ENCODE results near the gene SLC22A4.

DNA sequence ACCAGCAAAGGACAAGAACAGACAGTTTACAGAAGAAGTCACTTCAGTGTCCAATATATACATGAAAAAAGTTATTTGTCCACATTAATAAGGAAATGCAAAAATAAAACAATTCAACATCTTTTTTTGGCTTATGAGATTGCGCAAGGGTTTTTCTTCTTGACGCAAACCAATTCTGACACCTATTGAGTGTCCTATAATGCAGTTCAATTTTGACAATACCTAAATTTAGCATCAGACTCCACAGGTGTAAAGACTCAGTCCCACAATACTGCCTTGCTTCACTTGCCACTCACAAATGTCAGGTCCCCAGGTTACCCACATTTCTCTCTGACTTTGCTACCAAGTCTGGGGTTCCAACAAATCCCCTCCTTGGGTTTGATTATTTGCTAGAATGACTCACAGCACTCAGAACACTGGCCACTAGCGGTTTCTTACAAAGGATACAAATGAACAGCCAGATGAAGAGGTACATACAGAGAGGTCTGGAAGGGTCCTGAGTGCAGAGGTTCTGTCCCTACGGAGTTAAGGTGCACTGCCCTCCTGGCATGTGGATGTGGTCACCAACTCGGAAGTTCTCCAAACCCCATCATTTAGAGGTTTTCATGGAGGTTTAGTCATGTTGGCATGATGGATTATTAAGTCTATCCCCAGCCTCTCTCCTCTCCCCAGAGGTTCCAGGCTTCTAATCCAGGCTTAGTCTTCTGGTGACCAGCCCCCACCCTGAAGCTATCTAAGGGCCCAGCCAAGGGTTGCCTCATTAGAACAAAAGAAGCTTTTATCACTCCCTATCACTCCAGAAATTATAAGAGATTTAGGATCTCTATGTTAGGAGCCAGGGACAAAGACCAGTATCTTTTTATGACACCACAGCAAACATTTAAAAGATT, 48.3 kb downstream of the SLC22A4 start:
- TF ChIP-seq ZSCAN20 (CRISPR knock-in tag; IDR thresholded peaks at IDR 0.05) (no peak), CTCF (IDR thresholded peaks at IDR 0.05) (no peak), NFE2L2 (conservative IDR thresholded peaks at IDR 0.05; ENCODE audit: low read length) (no peak), RAD21 (conservative IDR thresholded peaks at IDR 0.05 in 1 of 2, IDR thresholded peaks at IDR 0.05 in 1 of 2) (no peak), MAZ (IDR thresholded peaks at IDR 0.05; ENCODE audit: borderline replicate concordance, low read depth, low read length) (no peak), POLR2A (IDR thresholded peaks at IDR 0.05; ENCODE audit: low read length) (no peak), EP300 (IDR thresholded peaks at IDR 0.05) (no peak), FOSL2 (IDR thresholded peaks at IDR 0.05) (no peak), FOSL2 (CRISPR knock-in tag; IDR thresholded peaks at IDR 0.05) (no peak), NPAS2 (CRISPR knock-in tag; IDR thresholded peaks at IDR 0.05; ENCODE audit: borderline replicate concordance) (no peak)
- TF ChIP-seq, protein P1, sequence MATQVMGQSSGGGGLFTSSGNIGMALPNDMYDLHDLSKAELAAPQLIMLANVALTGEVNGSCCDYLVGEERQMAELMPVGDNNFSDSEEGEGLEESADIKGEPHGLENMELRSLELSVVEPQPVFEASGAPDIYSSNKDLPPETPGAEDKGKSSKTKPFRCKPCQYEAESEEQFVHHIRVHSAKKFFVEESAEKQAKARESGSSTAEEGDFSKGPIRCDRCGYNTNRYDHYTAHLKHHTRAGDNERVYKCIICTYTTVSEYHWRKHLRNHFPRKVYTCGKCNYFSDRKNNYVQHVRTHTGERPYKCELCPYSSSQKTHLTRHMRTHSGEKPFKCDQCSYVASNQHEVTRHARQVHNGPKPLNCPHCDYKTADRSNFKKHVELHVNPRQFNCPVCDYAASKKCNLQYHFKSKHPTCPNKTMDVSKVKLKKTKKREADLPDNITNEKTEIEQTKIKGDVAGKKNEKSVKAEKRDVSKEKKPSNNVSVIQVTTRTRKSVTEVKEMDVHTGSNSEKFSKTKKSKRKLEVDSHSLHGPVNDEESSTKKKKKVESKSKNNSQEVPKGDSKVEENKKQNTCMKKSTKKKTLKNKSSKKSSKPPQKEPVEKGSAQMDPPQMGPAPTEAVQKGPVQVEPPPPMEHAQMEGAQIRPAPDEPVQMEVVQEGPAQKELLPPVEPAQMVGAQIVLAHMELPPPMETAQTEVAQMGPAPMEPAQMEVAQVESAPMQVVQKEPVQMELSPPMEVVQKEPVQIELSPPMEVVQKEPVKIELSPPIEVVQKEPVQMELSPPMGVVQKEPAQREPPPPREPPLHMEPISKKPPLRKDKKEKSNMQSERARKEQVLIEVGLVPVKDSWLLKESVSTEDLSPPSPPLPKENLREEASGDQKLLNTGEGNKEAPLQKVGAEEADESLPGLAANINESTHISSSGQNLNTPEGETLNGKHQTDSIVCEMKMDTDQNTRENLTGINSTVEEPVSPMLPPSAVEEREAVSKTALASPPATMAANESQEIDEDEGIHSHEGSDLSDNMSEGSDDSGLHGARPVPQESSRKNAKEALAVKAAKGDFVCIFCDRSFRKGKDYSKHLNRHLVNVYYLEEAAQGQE (IDR thresholded peaks at IDR 0.05): no peak

Measured in A549 (cell line).